Osteocyte (in vitro differentiated cells): ENCODE results near the gene FAM120C. TPM values are rescaled to one million over a fixed set of nuclear protein-coding genes. Genes with fewer than 3 reads are reported as not detected.

Source experiments
- DNase-seq: peaks from one replicate; pipeline ENCODE4 v3.0.0; 2021; ENCODE audit warnings: mixed read lengths; ENCODE audit not compliant: unreplicated experiment; ENCODE audit errors: extremely low spot score
- H3K27ac Mint-ChIP-seq: one replicate; pipeline ENCODE4 v1.8.0; 2021; ENCODE audit warnings: mild to moderate bottlenecking, mixed read lengths; ENCODE audit not compliant: unreplicated experiment
- H3K27me3 Mint-ChIP-seq: one replicate; pipeline ENCODE4 v1.8.0; 2021; ENCODE audit warnings: mixed read lengths; ENCODE audit not compliant: unreplicated experiment
- H3K36me3 Mint-ChIP-seq: one replicate; pipeline ENCODE4 v1.8.0; 2021; ENCODE audit warnings: mixed read lengths; ENCODE audit not compliant: unreplicated experiment
- H3K4me1 Mint-ChIP-seq: one replicate; pipeline ENCODE4 v1.8.0; 2021; ENCODE audit warnings: mixed read lengths; ENCODE audit not compliant: unreplicated experiment
- H3K4me3 Mint-ChIP-seq: one replicate; pipeline ENCODE4 v1.8.0; 2021; ENCODE audit warnings: mild to moderate bottlenecking, moderate library complexity, mixed read lengths; ENCODE audit not compliant: unreplicated experiment
- H3K9me3 Mint-ChIP-seq: one replicate; pipeline ENCODE4 v1.8.0; 2021; ENCODE audit warnings: mixed read lengths; ENCODE audit not compliant: unreplicated experiment
- total RNA-seq: library from RNA; stranded (reverse); gene quantifications from 2 replicates; pipeline ENCODE4 v1.2.1, GENCODE V29; 2021
- TF ChIP-seq, protein P1 (sequence below): fragments of 200-600 bp; sonication (generic); IDR thresholded peaks from 2 replicates; pipeline ENCODE4 v1.5.0; 2021; ENCODE audit warnings: antibody characterized with exemption, mild to moderate bottlenecking, moderate library complexity

The FAM120C gene
- total RNA-seq, 1 donor from 2014 or later = 11.6 TPM

GRCh38 chrX:54029529-54030143, 153.4 kb downstream of the FAM120C start:
- DNase-seq = no peak
- H3K27ac Mint-ChIP-seq = no peak overlapping the region
- H3K4me3 Mint-ChIP-seq = no peak overlapping the region
- H3K9me3 Mint-ChIP-seq = peaks cover 21% of the 10 kb centered on the region
- no peaks in the 10 kb centered on the region for H3K27me3 Mint-ChIP-seq
- no peaks in the 10 kb centered on the region for H3K4me1 Mint-ChIP-seq
- TF ChIP-seq, protein P1, sequence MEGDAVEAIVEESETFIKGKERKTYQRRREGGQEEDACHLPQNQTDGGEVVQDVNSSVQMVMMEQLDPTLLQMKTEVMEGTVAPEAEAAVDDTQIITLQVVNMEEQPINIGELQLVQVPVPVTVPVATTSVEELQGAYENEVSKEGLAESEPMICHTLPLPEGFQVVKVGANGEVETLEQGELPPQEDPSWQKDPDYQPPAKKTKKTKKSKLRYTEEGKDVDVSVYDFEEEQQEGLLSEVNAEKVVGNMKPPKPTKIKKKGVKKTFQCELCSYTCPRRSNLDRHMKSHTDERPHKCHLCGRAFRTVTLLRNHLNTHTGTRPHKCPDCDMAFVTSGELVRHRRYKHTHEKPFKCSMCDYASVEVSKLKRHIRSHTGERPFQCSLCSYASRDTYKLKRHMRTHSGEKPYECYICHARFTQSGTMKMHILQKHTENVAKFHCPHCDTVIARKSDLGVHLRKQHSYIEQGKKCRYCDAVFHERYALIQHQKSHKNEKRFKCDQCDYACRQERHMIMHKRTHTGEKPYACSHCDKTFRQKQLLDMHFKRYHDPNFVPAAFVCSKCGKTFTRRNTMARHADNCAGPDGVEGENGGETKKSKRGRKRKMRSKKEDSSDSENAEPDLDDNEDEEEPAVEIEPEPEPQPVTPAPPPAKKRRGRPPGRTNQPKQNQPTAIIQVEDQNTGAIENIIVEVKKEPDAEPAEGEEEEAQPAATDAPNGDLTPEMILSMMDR = no peak
- H3K36me3 Mint-ChIP-seq = peaks cover 30% of the 10 kb centered on the region

GRCh38 chrX:54024350-54024749, 158.7 kb downstream of the FAM120C start:
- Mint-ChIP-seq H3K27ac (no peak overlapping the region), H3K9me3 (peaks cover 16% of the 10 kb centered on the region), H3K4me3 (no peak overlapping the region), H3K4me1 (no peaks in the 10 kb centered on the region), H3K36me3 (peaks cover 31% of the 10 kb centered on the region), H3K27me3 (no peaks in the 10 kb centered on the region)
- TF ChIP-seq, protein P1 = no peak
- no peak for DNase-seq

Other genes starting within 250 kb of the FAM120C start
- gene PHF8, start 138.8 kb downstream of the FAM120C start, total RNA-seq = 30.0 and 30.5 TPM in 2 replicates
- 3.9 and 5.8 TPM in 2 replicates for gene WNK3, start 174.8 kb upstream of the FAM120C start, total RNA-seq